Activated CD8-positive, alpha-beta memory T cell treated with anti-CD3 and anti-CD28 coated beads, Interleukin-2, amount 10 ng/mL, durations not matched to agents 7 days and 5 days (primary cell): ENCODE results near the gene NTN5. TPM values are rescaled to one million over a fixed set of nuclear protein-coding genes. Genes with fewer than 3 reads are reported as not detected.
"Not testable (repeated sequence)": the region's sequence is repeated elsewhere in the genome, so short reads cannot be mapped to it uniquely, and the experiment has no call there.

ENCODE experiments used
- ATAC-seq: fragments of 150-1000 bp; cut with Tn5 transposase; one replicate; pipeline ENCODE4 v1.10.0; 2021; ENCODE audit warnings: moderate library complexity
- CTCF ChIA-PET: fragments of 350-600 bp; sonication (Branson Sonifier 250); formaldehyde crosslinking; loops from one replicate; lab custom pipeline; 2021; ENCODE audit warnings: antibody characterized with exemption; lab: Charles Lee
- DNase-seq: peaks from one replicate; pipeline ENCODE4 v3.0.0-alpha.2; 2020
- H3K27ac Mint-ChIP-seq: one replicate; pipeline ENCODE4 v1.8.0; 2021; ENCODE audit warnings: mild to moderate bottlenecking, mixed read lengths
- H3K27me3 Mint-ChIP-seq: one replicate; pipeline ENCODE4 v1.8.0; 2021; ENCODE audit warnings: mixed read lengths
- H3K36me3 Mint-ChIP-seq: one replicate; pipeline ENCODE4 v1.8.0; 2021; ENCODE audit warnings: mild to moderate bottlenecking, mixed read lengths
- H3K4me1 Mint-ChIP-seq: one replicate; pipeline ENCODE4 v1.8.0; 2021; ENCODE audit warnings: mixed read lengths
- H3K4me3 Mint-ChIP-seq: one replicate; pipeline ENCODE4 v1.8.0; 2021; ENCODE audit warnings: mild to moderate bottlenecking, moderate library complexity, mixed read lengths
- H3K9me3 Mint-ChIP-seq: one replicate; pipeline ENCODE4 v1.8.0; 2022; ENCODE audit warnings: low read depth, mixed read lengths
- total RNA-seq, 2 experiments: library from RNA; stranded (reverse); gene quantifications; one replicate each; pipeline ENCODE4 v1.2.3, GENCODE V29; 2021

NTN5 gene
- total RNA-seq, 2 experiments from 2014 or later = 0.64 to 0.87 TPM

- Mint-ChIP-seq H3K9me3 (no peaks in the 10 kb centered on the region), H3K4me1 (no peaks in the 10 kb centered on the region), H3K27me3 (no peaks in the 10 kb centered on the region), H3K4me3 (no peak overlapping the region), H3K27ac (no peak overlapping the region), H3K36me3 (no peaks in the 10 kb centered on the region)
- DNase-seq (no peak), ATAC-seq (no peak)
- CTCF ChIA-PET = interaction anchor here (0.6 to 1.2 kb wide), 2 partner anchors 108 to 154 kb away, joined by 3 to 4 read pairs; no protein-coding TSS in a partner anchor
Measured at GRCh38 chr19:48687776-48688175, 15.0 kb upstream of the NTN5 start.

GRCh38 chr19:48686637-48687036 lies 13.8 kb upstream of the NTN5 start:
- H3K4me1 Mint-ChIP-seq, H3K9me3 Mint-ChIP-seq, H3K36me3 Mint-ChIP-seq, H3K27ac Mint-ChIP-seq, H3K4me3 Mint-ChIP-seq, ATAC-seq, H3K27me3 Mint-ChIP-seq, DNase-seq, CTCF ChIA-PET: not testable (repeated sequence)

GRCh38 chr19:48686088-48686487 lies 13.3 kb upstream of the NTN5 start:
- Mint-ChIP-seq H3K9me3 (no peaks in the 10 kb centered on the region), H3K4me1 (peaks cover 2% of the 10 kb centered on the region), H3K27me3 (no peaks in the 10 kb centered on the region), H3K4me3 (no peak overlapping the region), H3K36me3 (no peaks in the 10 kb centered on the region), H3K27ac (no peak overlapping the region)
- DNase-seq = no peak
- no peak for ATAC-seq
- CTCF ChIA-PET = no interaction called here

GRCh38 chr19:48685583-48685982 lies 12.8 kb upstream of the NTN5 start:
- ATAC-seq (no peak), DNase-seq (no peak)
- no peaks in the 10 kb centered on the region for H3K27me3 Mint-ChIP-seq
- no peak overlapping the region for H3K4me3 Mint-ChIP-seq
- peaks cover 7% of the 10 kb centered on the region for H3K4me1 Mint-ChIP-seq
- no peaks in the 10 kb centered on the region for H3K9me3 Mint-ChIP-seq
- no peaks in the 10 kb centered on the region for H3K36me3 Mint-ChIP-seq
- no peak overlapping the region for H3K27ac Mint-ChIP-seq
- CTCF ChIA-PET = no interaction called here

GRCh38 chr19:48683349-48683748 lies 10.5 kb upstream of the NTN5 start:
- H3K27ac Mint-ChIP-seq = no peak overlapping the region
- peaks cover 7% of the 10 kb centered on the region for H3K4me1 Mint-ChIP-seq
- H3K27me3 Mint-ChIP-seq = no peaks in the 10 kb centered on the region
- ATAC-seq (no peak), DNase-seq (no peak)
- H3K4me3 Mint-ChIP-seq = no peak overlapping the region
- H3K36me3 Mint-ChIP-seq = no peaks in the 10 kb centered on the region
- no peaks in the 10 kb centered on the region for H3K9me3 Mint-ChIP-seq
- CTCF ChIA-PET = interaction anchor here (1.0 to 1.3 kb wide), 2 partner anchors 9 to 105 kb away, joined by 3 to 4 read pairs; no protein-coding TSS in a partner anchor

- CTCF ChIA-PET = interaction anchor here (0.7 kb wide), 1 partner anchor 55 kb away, joined by 3 read pairs; no protein-coding TSS in a partner anchor
- H3K36me3 Mint-ChIP-seq = no peaks in the 10 kb centered on the region
- ATAC-seq = no peak
Measured at GRCh38 chr19:48681127-48681470, 8.3 kb upstream of the NTN5 start.

GRCh38 chr19:48680436-48681126 lies 7.8 kb upstream of the NTN5 start:
- DNase-seq (no peak), ATAC-seq (no peak)
- peaks cover 7% of the 10 kb centered on the region for H3K4me1 Mint-ChIP-seq
- no peaks in the 10 kb centered on the region for H3K9me3 Mint-ChIP-seq
- CTCF ChIA-PET = no interaction called here
- no peak overlapping the region for H3K4me3 Mint-ChIP-seq
- H3K27ac Mint-ChIP-seq = no peak overlapping the region
- H3K27me3 Mint-ChIP-seq = no peaks in the 10 kb centered on the region
- H3K36me3 Mint-ChIP-seq = no peaks in the 10 kb centered on the region

More at GRCh38 chr19:48681127-48681470, 8.3 kb upstream of the NTN5 start:
- Mint-ChIP-seq H3K9me3 (no peaks in the 10 kb centered on the region), H3K4me3 (no peak overlapping the region), H3K27me3 (no peaks in the 10 kb centered on the region), H3K4me1 (peaks cover 7% of the 10 kb centered on the region), H3K27ac (no peak overlapping the region)
- no peak for DNase-seq

- peaks cover 12% of the 10 kb centered on the region for H3K4me1 Mint-ChIP-seq
- H3K36me3 Mint-ChIP-seq, ATAC-seq, CTCF ChIA-PET, DNase-seq, H3K27ac Mint-ChIP-seq, H3K27me3 Mint-ChIP-seq, H3K4me3 Mint-ChIP-seq, H3K9me3 Mint-ChIP-seq: not testable (repeated sequence)
Measured at GRCh38 chr19:48680006-48680405, 7.2 kb upstream of the NTN5 start.

- H3K27ac Mint-ChIP-seq = no peak overlapping the region
- ATAC-seq = no peak
- CTCF ChIA-PET = no interaction called here
Measured at GRCh38 chr19:48678201-48678600, 5.4 kb upstream of the NTN5 start.

GRCh38 chr19:48676887-48677286 lies 4.1 kb upstream of the NTN5 start:
- Mint-ChIP-seq H3K27ac (no peak overlapping the region), H3K27me3 (peaks cover 3% of the 10 kb centered on the region), H3K4me1 (peaks cover 13% of the 10 kb centered on the region), H3K4me3 (no peak overlapping the region), H3K9me3 (no peaks in the 10 kb centered on the region), H3K36me3 (no peaks in the 10 kb centered on the region)
- ATAC-seq (no peak), DNase-seq (no peak)
- CTCF ChIA-PET = interaction anchor here (0.7 to 2.9 kb wide), 2 partner anchors 31 to 62 kb away, joined by 3 to 20 read pairs; partner anchors contain the start of gene CA11

More at GRCh38 chr19:48678201-48678600, 5.4 kb upstream of the NTN5 start:
- H3K9me3 Mint-ChIP-seq = no peaks in the 10 kb centered on the region
- H3K36me3 Mint-ChIP-seq = no peaks in the 10 kb centered on the region
- peaks cover 13% of the 10 kb centered on the region for H3K4me1 Mint-ChIP-seq
- peaks cover 3% of the 10 kb centered on the region for H3K27me3 Mint-ChIP-seq
- no peak for DNase-seq
- H3K4me3 Mint-ChIP-seq = no peak overlapping the region

GRCh38 chr19:48676487-48676886 lies 3.7 kb upstream of the NTN5 start:
- CTCF ChIA-PET = interaction anchor here (0.7 to 2.9 kb wide), 4 partner anchors 20 to 63 kb away, joined by 3 to 20 read pairs (median 4); partner anchors contain the start of genes CA11 and FUT2
- ATAC-seq (no peak), DNase-seq (no peak)
- H3K36me3 Mint-ChIP-seq = no peaks in the 10 kb centered on the region
- no peaks in the 10 kb centered on the region for H3K9me3 Mint-ChIP-seq
- H3K27me3 Mint-ChIP-seq = peaks cover 3% of the 10 kb centered on the region
- H3K4me1 Mint-ChIP-seq = peaks cover 13% of the 10 kb centered on the region
- H3K4me3 Mint-ChIP-seq = no peak overlapping the region
- no peak overlapping the region for H3K27ac Mint-ChIP-seq

GRCh38 chr19:48674921-48675824 lies 2.4 kb upstream of the NTN5 start:
- Mint-ChIP-seq H3K27ac (no peak overlapping the region), H3K9me3 (no peaks in the 10 kb centered on the region), H3K27me3 (peaks cover 3% of the 10 kb centered on the region), H3K4me3 (no peak overlapping the region), H3K4me1 (peaks cover 6% of the 10 kb centered on the region), H3K36me3 (no peaks in the 10 kb centered on the region)
- ATAC-seq (peak; percentile 85), DNase-seq (peak; percentile 83)
- CTCF ChIA-PET = interaction anchor here (0.6 to 2.9 kb wide), 20 partner anchors 9 to 169 kb away, joined by 3 to 20 read pairs (median 4); partner anchors contain the start of genes CA11 and FUT2

- DNase-seq (no peak), ATAC-seq (no peak)
- Mint-ChIP-seq H3K4me3 (no peak overlapping the region), H3K4me1 (peaks cover 6% of the 10 kb centered on the region), H3K27me3 (peaks cover 3% of the 10 kb centered on the region), H3K27ac (no peak overlapping the region), H3K36me3 (peaks cover 2% of the 10 kb centered on the region), H3K9me3 (peaks cover 7% of the 10 kb centered on the region)
- CTCF ChIA-PET = interaction anchor here (0.7 to 2.9 kb wide), 12 partner anchors 9 to 168 kb away, joined by 3 to 20 read pairs (median 4); partner anchors contain the start of genes CA11 and FUT2
Measured at GRCh38 chr19:48674216-48674809, 1.5 kb upstream of the NTN5 start.
